SK-N-SH treated with all-trans-retinoic acid at 6 μM for 48 hours (cell line): ENCODE data around the gene USP46.

Experiments
- SNAI2 ChIP-seq: fragments of 250-450 bp; sonication (Bioruptor Pico); IDR thresholded peaks from 2 replicates; pipeline ENCODE4 v1.5.0; 2020; ENCODE audit warnings: mild to moderate bottlenecking, moderate library complexity
- ZFP3 ChIP-seq: fragments of 250-450 bp; sonication (Bioruptor Pico); IDR thresholded peaks from 2 replicates; pipeline ENCODE4 v1.5.0; 2020; ENCODE audit warnings: mild to moderate bottlenecking, moderate library complexity
- ZFP30 ChIP-seq: fragments of 450-650 bp; formaldehyde crosslinking; IDR thresholded peaks from 2 replicates; pipeline ENCODE4 v1.5.0; 2022; ENCODE audit warnings: mild to moderate bottlenecking, moderate library complexity

- TF ChIP-seq ZFP30 (CRISPR knock-in tag) = no peak
- no peak for TF ChIP-seq SNAI2 (CRISPR knock-in tag)
- TF ChIP-seq ZFP3 (CRISPR knock-in tag) = no peak
Observed at GRCh38 chr4:52633846-52634245, 25.3 kb downstream of the USP46 start.
